ENCODE data around the gene SERGEF. TPM values are rescaled to one million over a fixed set of nuclear protein-coding genes. Genes with fewer than 3 reads are reported as not detected.

The SERGEF gene
- polyA plus RNA-seq, 3 donors, result 14.3 to 33.7 (median 33.3) TPM

DNA sequence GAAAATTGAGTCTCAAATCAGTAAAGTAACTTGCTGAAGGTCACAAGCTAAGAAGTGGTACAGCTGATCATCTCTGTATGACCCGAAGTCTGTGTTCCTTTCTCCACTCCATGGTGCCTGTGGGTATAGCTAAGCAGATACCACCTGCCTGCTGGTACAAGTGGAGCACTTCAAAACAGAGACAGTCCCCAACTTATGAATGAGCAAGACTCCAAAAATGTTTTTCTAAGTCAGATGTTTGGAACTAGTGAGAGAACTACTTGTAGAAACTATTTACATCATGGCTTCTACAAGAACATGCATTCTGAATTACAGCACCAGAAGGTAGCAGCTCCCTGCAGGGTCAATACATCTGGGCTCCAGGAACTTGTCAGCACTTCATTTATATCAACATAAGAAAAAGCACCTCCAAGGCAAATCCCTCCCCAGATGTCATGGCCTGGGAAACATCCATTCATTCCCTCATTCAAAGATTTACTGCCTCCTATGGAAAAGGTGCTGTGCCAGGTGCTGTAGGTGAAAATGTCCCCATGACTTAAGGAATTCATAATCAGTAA is 94.7 kb downstream of the SERGEF start:
- Histone ChIP-seq H4K20me1 (ENCODE audit: insufficient read depth, low read length) (no peaks in the 10 kb centered on the region), H2AFZ (ENCODE audit: insufficient read depth, low read depth, low read length, poor library complexity, severe bottlenecking) (no peak overlapping the region), H3K4me3 (replicated peaks in 1 of 3; ENCODE audit: low read depth in 2 of 3, low read length in 3 of 3) (no peak overlapping the region), H3K27ac (ENCODE audit: low read depth in 1 of 2, low read length in 2 of 2) (no peak overlapping the region), H3K4me2 (replicated peaks; ENCODE audit: extremely low read depth, low read length, poor library complexity, severe bottlenecking) (no peak overlapping the region), H3K27me3 (ENCODE audit: control insufficient read depth in 2 of 2, insufficient read depth in 2 of 2, low read length in 2 of 2) (no peaks in the 10 kb centered on the region), H3K9me3 (replicated peaks in 1 of 2; ENCODE audit: control insufficient read depth in 1 of 2, insufficient read depth in 1 of 2, low read length in 2 of 2) (no peaks in the 10 kb centered on the region), H3K36me3 (replicated peaks in 1 of 2; ENCODE audit: control insufficient read depth in 1 of 2, insufficient read depth in 2 of 2, low read length in 2 of 2) (peaks cover 0 to 13% of the 10 kb centered on the region in 2 donors), H3K4me1 (ENCODE audit: control insufficient read depth in 1 of 2, insufficient read depth in 2 of 2, low read length in 2 of 2) (peaks cover 19 to 26% of the 10 kb centered on the region in 2 donors), H3K9ac (ENCODE audit: insufficient read depth, low read length, poor library complexity, severe bottlenecking) (no peak overlapping the region), H3K79me2 (ENCODE audit: insufficient read depth, low read length) (no peaks in the 10 kb centered on the region)
- no CpG with 5 or more reads among the region's 1 CpG for WGBS (ENCODE audit: insufficient coverage)
- intact Hi-C loops (cut with micrococcal nuclease), result no loop called here
- no peaks in the 10 kb centered on the region for H3K9me3 Mint-ChIP-seq
- H3K4me1 Mint-ChIP-seq, result peaks cover 36% of the 10 kb centered on the region
- no peak for DNase-seq
- H3K36me3 Mint-ChIP-seq, result peaks cover 0 to 31% of the 10 kb centered on the region in 2 donors
- H3K27ac Mint-ChIP-seq, result peak overlapping the region in 1 of 7 donors; percentile 42
- no peak overlapping the region for H3K4me3 Mint-ChIP-seq
- peaks cover 0 to 1% (median 0%) of the 10 kb centered on the region in 3 donors for H3K27me3 Mint-ChIP-seq (ENCODE audit: low read depth in 3 of 3)
- TF ChIP-seq, protein P1, sequence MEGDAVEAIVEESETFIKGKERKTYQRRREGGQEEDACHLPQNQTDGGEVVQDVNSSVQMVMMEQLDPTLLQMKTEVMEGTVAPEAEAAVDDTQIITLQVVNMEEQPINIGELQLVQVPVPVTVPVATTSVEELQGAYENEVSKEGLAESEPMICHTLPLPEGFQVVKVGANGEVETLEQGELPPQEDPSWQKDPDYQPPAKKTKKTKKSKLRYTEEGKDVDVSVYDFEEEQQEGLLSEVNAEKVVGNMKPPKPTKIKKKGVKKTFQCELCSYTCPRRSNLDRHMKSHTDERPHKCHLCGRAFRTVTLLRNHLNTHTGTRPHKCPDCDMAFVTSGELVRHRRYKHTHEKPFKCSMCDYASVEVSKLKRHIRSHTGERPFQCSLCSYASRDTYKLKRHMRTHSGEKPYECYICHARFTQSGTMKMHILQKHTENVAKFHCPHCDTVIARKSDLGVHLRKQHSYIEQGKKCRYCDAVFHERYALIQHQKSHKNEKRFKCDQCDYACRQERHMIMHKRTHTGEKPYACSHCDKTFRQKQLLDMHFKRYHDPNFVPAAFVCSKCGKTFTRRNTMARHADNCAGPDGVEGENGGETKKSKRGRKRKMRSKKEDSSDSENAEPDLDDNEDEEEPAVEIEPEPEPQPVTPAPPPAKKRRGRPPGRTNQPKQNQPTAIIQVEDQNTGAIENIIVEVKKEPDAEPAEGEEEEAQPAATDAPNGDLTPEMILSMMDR (IDR thresholded peaks at IDR 0.05), result no peak

DNA sequence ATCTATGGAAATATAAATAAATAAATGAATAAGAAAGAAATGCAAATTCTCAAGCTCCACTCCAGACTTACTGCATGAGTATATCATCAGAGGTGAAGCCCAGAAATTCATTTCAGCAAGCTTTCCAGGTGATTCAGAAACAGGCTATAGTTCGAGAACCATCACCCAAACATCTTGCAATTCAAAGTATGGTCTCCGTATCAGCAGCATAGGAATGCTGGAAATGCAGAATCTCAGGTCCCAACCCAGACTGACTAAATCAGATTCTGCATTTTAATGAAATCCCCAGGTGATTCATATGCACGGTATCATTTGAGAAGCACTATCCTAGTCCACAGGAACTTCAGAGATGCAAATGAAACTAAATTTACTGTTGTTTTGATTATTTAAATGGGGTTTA is 95.3 kb downstream of the SERGEF start:
- Mint-ChIP-seq H3K4me3 (no peak overlapping the region), H3K27me3 (ENCODE audit: low read depth in 3 of 3) (peaks cover 0 to 1% (median 0%) of the 10 kb centered on the region in 3 donors), H3K27ac (no peak overlapping the region), H3K9me3 (no peaks in the 10 kb centered on the region), H3K36me3 (peaks cover 0 to 29% of the 10 kb centered on the region in 2 donors), H3K4me1 (peaks cover 30% of the 10 kb centered on the region)
- Histone ChIP-seq H3K27ac (ENCODE audit: low read depth in 1 of 2, low read length in 2 of 2) (no peak overlapping the region), H3K9ac (ENCODE audit: insufficient read depth, low read length, poor library complexity, severe bottlenecking) (no peak overlapping the region), H3K27me3 (ENCODE audit: control insufficient read depth in 2 of 2, insufficient read depth in 2 of 2, low read length in 2 of 2) (no peaks in the 10 kb centered on the region), H3K4me3 (replicated peaks in 1 of 3; ENCODE audit: low read depth in 2 of 3, low read length in 3 of 3) (no peak overlapping the region), H3K36me3 (replicated peaks in 1 of 2; ENCODE audit: control insufficient read depth in 1 of 2, insufficient read depth in 2 of 2, low read length in 2 of 2) (peaks cover 0 to 13% of the 10 kb centered on the region in 2 donors), H3K4me1 (ENCODE audit: control insufficient read depth in 1 of 2, insufficient read depth in 2 of 2, low read length in 2 of 2) (peaks cover 13 to 21% of the 10 kb centered on the region in 2 donors), H3K79me2 (ENCODE audit: insufficient read depth, low read length) (no peaks in the 10 kb centered on the region), H3K4me2 (replicated peaks; ENCODE audit: extremely low read depth, low read length, poor library complexity, severe bottlenecking) (no peak overlapping the region), H2AFZ (ENCODE audit: insufficient read depth, low read depth, low read length, poor library complexity, severe bottlenecking) (no peak overlapping the region), H4K20me1 (ENCODE audit: insufficient read depth, low read length) (no peaks in the 10 kb centered on the region), H3K9me3 (replicated peaks in 1 of 2; ENCODE audit: control insufficient read depth in 1 of 2, insufficient read depth in 1 of 2, low read length in 2 of 2) (no peaks in the 10 kb centered on the region)
- intact Hi-C loops (cut with micrococcal nuclease), result no loop called here
- WGBS (ENCODE audit: insufficient coverage), result no CpG with 5 or more reads among the region's 3 CpGs
- no peak for DNase-seq
- TF ChIP-seq, protein P1 (IDR thresholded peaks at IDR 0.05), result no peak

All from CD14-positive monocyte (primary cell).